Right renal pelvis (tissue), 4 donors: ENCODE measurements around the gene CHST10. TPM values are rescaled to one million over a fixed set of nuclear protein-coding genes. Genes with fewer than 3 reads are reported as not detected.

Experiments
- DNase-seq, 4 donors: peaks; one replicate each; pipeline ENCODE4 v3.0.0-alpha.2; 2013; ENCODE audit warnings: low read depth in 4 of 4, low spot score in 3 of 4, missing footprints in 1 of 4
- polyA plus RNA-seq, 4 donors: library from polyadenylated mRNA; unstranded; fragments of 120-200 nt; gene quantifications; one replicate each; pipeline ENCODE4 v1.2.1, GENCODE V29; 2013; ENCODE audit not compliant: insufficient read length in 4 of 4

The CHST10 gene
- polyA plus RNA-seq, 4 donors: 21.4 to 23.8 (median 22.6) TPM

DNA sequence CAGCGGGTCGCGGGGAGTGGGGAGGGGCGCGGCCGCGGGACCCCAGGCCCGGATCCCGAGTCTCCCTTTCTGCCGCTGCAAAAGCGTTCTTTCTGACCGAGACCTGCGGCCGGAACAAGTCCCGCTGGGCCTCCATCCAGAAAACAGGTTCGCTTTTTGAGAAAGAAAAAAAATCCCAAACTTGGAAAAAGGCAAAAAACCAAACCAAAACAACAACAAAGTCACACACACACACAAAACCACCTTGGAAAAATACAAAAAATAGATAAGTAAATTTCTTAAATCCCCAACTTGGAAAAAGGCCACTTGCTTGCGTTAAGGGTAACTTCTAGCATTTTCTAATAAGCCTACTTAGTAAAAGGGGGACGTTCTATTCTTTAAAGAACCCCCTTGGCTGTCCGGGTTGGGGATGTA is 250 bp upstream of the CHST10 start:
- peak in 1 of 4 donors; percentile 5 for DNase-seq

DNA sequence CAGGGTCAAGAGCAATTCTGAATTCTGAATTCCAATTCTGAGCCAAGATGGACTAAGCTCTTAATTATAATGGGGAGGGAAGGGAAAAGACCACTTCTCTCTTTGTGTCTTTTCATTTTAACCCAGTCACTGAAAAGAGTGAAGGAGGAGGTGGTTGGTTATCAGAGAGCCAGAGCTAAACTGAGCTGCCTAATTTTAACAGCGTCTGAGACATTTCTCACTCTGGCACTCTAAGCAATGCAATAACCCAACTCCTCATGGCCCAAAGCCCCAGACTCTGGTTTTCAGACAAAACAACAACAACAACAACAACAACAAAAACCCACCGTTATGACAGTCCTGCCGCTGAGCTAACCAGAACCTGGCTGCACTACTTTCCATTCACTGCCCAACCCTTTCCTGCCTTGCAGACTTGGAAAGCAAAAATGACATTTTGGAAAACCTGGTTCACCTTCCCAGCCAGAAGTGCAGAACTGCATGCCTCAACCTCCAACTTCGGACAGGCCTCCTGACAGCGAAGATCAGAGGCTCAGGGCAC is 1.0 kb downstream of the CHST10 start:
- DNase-seq: no peak

DNA sequence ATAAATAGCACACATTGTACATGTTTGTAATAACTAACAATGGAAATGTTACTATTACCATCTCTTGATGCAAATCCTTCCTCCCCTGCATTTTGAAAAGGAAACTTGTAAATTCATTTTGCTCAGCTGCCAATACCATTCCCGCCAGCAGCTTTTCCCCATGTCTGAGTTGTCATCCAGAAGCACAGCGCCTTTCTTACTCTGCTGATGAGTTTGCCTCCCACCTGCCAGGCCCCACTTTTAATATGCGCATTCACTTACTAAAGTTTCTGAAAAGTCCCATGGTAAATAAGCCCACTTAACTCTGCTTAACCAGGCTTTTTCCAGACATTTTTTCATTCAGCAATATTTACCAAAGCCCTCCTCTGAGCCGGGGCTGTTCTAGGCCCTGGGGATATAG is 3.9 kb downstream of the CHST10 start:
- DNase-seq: no peak

DNA sequence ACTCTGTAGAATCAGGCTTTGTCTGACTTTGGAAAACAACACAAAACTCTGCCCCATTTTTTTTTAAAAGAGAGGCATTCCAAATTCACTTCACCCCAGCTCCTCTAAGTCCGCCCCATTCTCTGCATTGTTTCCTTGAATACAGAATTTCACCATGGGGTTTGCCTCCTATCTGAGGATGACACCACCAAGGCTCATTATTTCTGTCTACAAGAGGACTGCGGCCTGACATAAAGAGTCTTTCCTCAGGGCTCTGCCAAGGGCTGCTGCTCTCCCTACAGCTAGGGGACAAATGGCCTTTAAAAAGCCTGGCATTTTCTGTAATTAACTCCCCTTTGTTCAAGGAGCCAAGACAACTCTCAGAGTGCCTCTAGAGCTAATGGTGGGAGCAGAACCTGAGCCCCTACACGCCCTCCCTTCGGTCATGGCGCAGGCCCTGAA is 4.6 kb downstream of the CHST10 start:
- no peak for DNase-seq

- no peak for DNase-seq
Measured at GRCh38 chr2:100412466-100412865, 5.0 kb downstream of the CHST10 start.

DNA sequence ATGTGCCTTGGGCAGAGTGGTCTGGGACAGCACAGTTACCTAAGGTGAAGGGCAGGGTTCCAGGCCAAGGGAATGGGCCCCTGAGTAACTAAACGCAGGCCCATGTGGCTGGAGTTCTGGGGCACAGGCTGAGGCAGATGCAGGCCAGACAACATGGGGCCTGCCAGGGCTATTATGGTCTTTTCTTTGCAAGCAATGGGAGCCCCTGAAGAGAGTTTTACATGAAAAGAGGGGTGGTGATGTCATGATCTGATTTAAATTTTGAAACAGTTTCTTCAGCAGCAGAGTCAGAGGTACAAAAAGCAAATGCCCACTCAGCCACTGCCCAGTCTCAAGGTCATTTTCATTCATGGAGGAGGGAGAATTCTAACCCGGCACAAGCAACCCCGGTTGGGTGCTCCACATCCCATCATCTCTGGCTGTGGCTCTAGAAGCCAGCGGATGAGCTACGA is 5.6 kb downstream of the CHST10 start:
- no peak for DNase-seq

DNA sequence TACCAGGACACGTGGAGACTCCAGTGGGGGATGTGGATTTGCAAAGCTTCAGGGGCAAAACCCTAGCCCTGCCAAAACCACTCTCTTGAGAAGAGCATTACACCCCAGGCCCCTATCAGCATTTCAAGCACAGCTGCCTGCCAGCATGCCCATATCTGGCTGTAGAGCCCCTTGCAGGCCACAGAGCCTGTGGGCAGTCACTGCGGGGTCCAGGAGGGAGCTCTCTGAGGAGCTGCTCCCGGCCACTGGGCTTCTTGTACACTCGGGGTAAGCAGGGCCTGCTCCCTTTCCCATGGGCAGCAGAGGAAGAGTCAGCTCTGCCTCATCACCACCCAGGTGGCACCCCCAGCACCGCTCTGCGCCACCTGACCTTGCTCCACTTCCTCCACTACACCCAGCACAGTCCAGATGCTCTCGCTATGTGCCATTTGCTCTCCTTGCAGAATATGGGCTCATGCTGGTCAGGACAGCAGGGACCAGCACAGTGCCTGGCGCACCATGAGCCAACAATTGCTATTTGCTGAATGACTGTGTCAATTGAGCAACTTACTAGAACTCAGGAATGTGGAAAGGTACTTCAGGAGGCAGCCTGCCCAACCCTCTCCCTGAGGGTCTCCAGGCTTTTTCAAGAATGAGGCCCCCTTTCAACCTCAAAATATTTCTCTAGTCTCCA is 7.4 kb downstream of the CHST10 start:
- no peak for DNase-seq

GRCh38 chr2:100409461-100409860 is 8.0 kb downstream of the CHST10 start:
- DNase-seq: no peak

DNA sequence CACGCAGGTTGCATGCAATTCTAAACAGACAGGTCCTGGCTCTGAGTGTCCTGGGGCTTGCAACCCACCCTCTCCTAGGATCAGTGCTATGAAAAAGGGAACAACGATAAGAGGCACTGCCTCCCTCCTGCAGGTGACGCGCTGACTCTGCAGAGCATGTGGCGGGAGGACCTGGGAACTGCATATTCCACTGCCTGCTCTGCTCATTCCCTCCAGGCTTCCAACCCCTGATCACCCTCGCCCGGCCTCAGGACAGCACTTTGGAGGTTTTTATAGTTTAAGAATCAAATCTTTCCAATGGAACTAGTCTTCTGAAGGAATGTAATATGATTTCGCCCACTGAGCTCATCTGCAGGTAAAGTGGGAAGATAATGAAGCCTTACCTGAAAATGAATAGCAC is 8.5 kb downstream of the CHST10 start:
- no peak for DNase-seq

GRCh38 chr2:100408104-100408503 is 9.4 kb downstream of the CHST10 start:
- DNase-seq: no peak

DNA sequence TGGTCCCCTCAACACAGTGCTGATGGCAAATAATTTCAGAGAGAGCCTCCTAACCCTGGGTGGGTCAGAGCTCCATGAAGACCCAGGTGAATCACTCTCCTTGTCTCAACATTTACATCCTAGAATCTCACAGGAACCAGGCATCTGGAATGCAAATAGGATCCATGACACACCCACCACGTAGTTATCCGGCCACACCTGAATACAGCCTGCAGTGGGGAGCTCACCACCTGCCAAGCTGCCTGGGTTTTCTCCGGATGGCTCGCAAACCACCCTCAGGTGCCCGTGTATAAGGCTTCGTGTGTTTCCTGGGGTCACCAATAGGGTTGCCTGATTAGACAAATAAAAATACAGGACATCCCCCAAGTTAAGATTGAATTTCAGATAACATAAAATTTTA is 9.9 kb downstream of the CHST10 start:
- no peak for DNase-seq

GRCh38 chr2:100407073-100407472 is 10.4 kb downstream of the CHST10 start:
- no peak for DNase-seq

GRCh38 chr2:100406120-100406508 is 11.4 kb downstream of the CHST10 start:
- no peak for DNase-seq

DNA sequence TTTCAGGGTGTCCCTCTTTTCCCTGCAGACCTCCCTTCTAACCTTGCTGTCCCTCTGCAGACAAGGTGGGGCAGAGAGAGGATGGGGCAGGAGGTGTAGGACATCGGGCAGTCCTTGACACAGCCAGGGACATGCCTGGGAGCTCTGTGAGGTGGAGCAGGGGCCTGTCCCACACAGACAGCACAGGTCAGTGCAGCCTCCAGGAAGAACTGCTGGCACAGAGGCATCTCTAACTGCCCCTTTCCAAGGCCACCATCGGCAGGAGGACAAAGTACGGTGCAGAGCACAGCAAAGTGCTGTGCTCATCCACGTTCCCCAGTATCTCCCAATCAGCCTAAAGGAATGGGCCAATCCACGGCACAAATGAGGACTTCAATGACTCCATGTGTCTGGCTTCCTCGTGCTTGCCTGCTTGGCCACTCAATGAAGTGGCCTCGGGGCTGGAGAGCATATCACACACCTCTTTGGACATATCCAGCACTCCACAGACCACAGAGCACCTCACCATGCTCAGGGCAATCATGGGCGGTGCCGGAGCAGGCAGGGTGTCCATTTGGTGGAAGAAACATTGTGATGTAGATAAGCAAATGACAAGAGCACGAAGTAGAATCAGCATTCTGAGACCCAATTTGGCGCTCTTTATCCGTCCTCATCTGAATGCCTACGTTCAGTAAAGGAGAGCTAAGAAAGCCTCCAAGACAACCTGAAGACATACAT is 11.9 kb downstream of the CHST10 start:
- DNase-seq: no peak

GRCh38 chr2:100404411-100404810 is 13.1 kb downstream of the CHST10 start:
- DNase-seq: no peak

DNA sequence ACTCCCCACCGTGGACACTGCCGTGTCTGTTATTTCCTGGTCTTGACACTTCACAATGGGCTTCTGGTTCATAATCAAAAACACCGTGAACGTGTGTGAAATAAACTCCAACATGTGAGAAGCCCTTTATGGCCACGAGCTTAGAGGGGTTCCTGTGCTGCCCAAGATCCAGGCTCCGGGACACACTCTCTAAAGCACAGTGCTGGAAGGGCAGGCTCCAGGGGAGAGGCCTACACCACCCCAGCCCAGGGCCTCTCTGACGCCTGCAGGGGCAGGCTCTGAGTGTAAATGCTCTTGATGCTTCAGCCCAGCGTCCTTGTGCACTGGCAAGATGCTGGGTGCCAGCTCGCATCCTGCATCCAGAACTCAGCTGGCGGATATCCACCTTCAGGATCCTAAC is 13.7 kb downstream of the CHST10 start:
- DNase-seq: no peak

- no peak for DNase-seq
Measured at GRCh38 chr2:100401268-100401667, 16.2 kb downstream of the CHST10 start.

DNA sequence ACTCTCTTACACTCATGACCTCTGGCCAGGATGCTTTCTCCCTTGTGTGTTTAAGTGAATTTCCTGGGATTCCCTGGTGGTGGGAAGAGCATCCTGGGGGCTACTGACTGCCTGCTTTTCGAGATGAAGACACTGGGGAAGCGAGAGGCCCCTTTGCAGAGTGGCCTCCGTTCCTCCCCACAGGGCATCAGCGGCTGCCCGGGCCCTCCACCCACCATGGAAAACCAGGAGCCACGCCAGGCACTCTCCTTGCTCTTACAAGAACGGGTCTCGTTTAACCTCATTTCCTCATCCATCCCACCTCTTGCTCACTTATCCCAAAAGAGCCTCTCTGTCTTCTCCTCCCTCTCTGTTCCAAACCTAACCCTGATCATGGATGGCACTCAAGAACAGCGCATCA is 17.8 kb downstream of the CHST10 start:
- DNase-seq: no peak

DNA sequence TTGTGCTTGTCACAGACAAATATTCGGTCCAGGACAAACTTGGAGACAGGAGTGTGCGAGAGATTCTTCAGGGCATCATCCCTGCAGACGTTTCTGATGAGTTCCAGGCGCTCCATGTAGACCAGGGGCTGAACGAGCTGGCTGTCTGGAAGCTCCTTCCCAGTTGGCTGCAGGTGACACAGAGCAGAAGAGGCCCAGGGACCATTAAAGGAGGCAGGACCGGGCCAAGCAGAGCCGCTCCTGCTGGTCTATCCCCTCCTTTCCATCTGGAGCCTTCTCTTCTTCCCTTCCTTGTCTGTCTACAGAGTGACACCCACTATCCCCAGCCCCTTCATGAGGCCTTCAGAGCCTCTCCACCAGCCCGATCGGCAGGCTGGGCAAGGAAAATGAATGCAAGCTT is 19.5 kb downstream of the CHST10 start:
- no peak for DNase-seq

GRCh38 chr2:100397118-100397860 is 20.2 kb downstream of the CHST10 start:
- no peak for DNase-seq

DNA sequence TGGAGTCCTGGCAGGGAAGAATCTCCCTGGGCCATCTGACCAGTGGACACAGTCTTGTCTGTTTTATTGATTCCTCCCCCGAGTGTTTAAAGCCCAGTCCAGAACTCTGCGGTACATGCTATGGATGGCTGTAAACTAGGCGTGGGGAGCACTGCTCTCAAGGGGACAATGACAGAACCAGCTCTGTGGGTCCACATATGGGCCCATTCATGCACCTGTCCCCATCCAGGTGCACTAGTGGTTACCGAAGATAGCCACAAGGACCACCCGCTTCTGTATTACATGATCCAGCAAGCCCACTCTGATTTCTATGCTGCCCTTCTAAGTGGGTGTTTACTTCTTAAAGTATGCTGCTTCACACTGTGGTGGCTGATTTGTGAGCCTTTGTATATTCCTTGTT is 21.0 kb downstream of the CHST10 start:
- DNase-seq: no peak
